Liver (tissue), 9 donors: ENCODE results near the gene ARRDC3. TPM values are rescaled to one million over a fixed set of nuclear protein-coding genes. Genes with fewer than 3 reads are reported as not detected.
"Not testable (repeated sequence)": the region's sequence is repeated elsewhere in the genome, so short reads cannot be mapped to it uniquely, and the experiment has no call there.

Source experiments
- DNase-seq: peaks from one replicate; pipeline ENCODE4 v3.0.0-alpha.2; 2017; ENCODE audit warnings: low spot score
- H3K27ac ChIP-seq, 2 donors: one replicate each; pipeline ENCODE4 v1.7.0; 2013; ENCODE audit warnings: inconsistent platforms in 2 of 2, low read length in 2 of 2, control low read depth in 1 of 2, low read depth in 1 of 2, mild to moderate bottlenecking in 1 of 2
- H3K27me3 ChIP-seq, 4 donors: one replicate each; pipeline versions ENCODE4 v1.6.1 to v1.7.0; 2013; ENCODE audit warnings: low read length in 3 of 4, inconsistent platforms in 1 of 4, mild to moderate bottlenecking in 1 of 4, moderate library complexity in 1 of 4; ENCODE audit not compliant: control insufficient read depth in 4 of 4, insufficient read depth in 4 of 4
- H3K36me3 ChIP-seq, 4 donors: one replicate each; pipeline versions ENCODE4 v1.6.1 to v1.7.0; 2013; ENCODE audit warnings: low read length in 3 of 4, mild to moderate bottlenecking in 3 of 4, low read depth in 1 of 4, moderate library complexity in 1 of 4; ENCODE audit not compliant: control insufficient read depth in 4 of 4, insufficient read depth in 3 of 4
- H3K4me1 ChIP-seq, 4 donors: one replicate each; pipeline versions ENCODE4 v1.6.1 to v1.7.0; 2013; ENCODE audit warnings: low read length in 3 of 4, mild to moderate bottlenecking in 3 of 4, moderate library complexity in 1 of 4; ENCODE audit not compliant: control insufficient read depth in 4 of 4, insufficient read depth in 4 of 4
- H3K4me3 ChIP-seq, 3 donors: one replicate each; pipeline versions ENCODE4 v1.6.1 to v1.7.0; 2013; ENCODE audit warnings: low read length in 3 of 3, control low read depth in 1 of 3, low read depth in 1 of 3, mild to moderate bottlenecking in 1 of 3
- H3K9ac ChIP-seq, 2 donors: one replicate each; pipeline ENCODE4 v1.7.0; 2013; ENCODE audit warnings: low read length in 2 of 2, mild to moderate bottlenecking in 2 of 2, moderate library complexity in 2 of 2, control low read depth in 1 of 2, low read depth in 1 of 2
- H3K9me3 ChIP-seq, 4 donors: one replicate each; pipeline versions ENCODE4 v1.6.1 to v1.7.0; 2013; ENCODE audit warnings: low read length in 3 of 4; ENCODE audit not compliant: control insufficient read depth in 4 of 4
- ATF3 ChIP-seq: IDR thresholded peaks from 2 replicates; pipeline ENCODE4 v1.6.1; 2016; ENCODE audit warnings: antibody characterized with exemption
- CTCF ChIP-seq: fragments of 150-350 bp; IDR thresholded peaks from 2 replicates; pipeline ENCODE4 v1.5.1; 2017; ENCODE audit warnings: improper control_type of control experiment, low read depth, low read length; ENCODE audit not compliant: missing input control
- EGR1 ChIP-seq, 2 donors: IDR thresholded peaks; 2 replicates each; pipeline ENCODE4 v1.6.1; 2016 to 2018; ENCODE audit warnings: antibody characterized with exemption in 2 of 2, low read depth in 2 of 2
- FOXA1 ChIP-seq: IDR thresholded peaks from 2 replicates; pipeline ENCODE4 v1.6.1; 2016; ENCODE audit warnings: antibody characterized with exemption
- GABPA ChIP-seq, 2 donors: IDR thresholded peaks in 1 of 2; conservative IDR thresholded peaks in 1 of 2; 2 replicates each; pipeline ENCODE4 v1.6.1; 2016; ENCODE audit warnings: antibody characterized with exemption in 2 of 2, mild to moderate bottlenecking in 1 of 2, moderate library complexity in 1 of 2
- HNF4A ChIP-seq, 2 donors: conservative IDR thresholded peaks; 2 replicates each; pipeline ENCODE4 v1.6.1; 2016; ENCODE audit warnings: antibody characterized with exemption in 2 of 2, mild to moderate bottlenecking in 2 of 2
- HNF4G ChIP-seq: IDR thresholded peaks from 2 replicates; pipeline ENCODE4 v1.6.1; 2016; ENCODE audit warnings: antibody characterized with exemption
- JUND ChIP-seq, 2 donors: IDR thresholded peaks; 2 replicates each; pipeline ENCODE4 v1.6.1; 2016; ENCODE audit warnings: antibody characterized with exemption in 2 of 2
- MAX ChIP-seq: IDR thresholded peaks from 2 replicates; pipeline ENCODE4 v1.6.1; 2016; ENCODE audit warnings: antibody characterized with exemption
- NR2F2 ChIP-seq: IDR thresholded peaks from 2 replicates; pipeline ENCODE4 v1.6.1; 2016; ENCODE audit warnings: antibody characterized with exemption
- TAF1 ChIP-seq: conservative IDR thresholded peaks from 2 replicates; pipeline ENCODE4 v1.6.1; 2016; ENCODE audit warnings: antibody characterized with exemption, mild to moderate bottlenecking
- YY1 ChIP-seq: IDR thresholded peaks from 2 replicates; pipeline ENCODE4 v1.6.1; 2016; ENCODE audit warnings: antibody characterized with exemption, mild to moderate bottlenecking
- ZBTB33 ChIP-seq: IDR thresholded peaks from 2 replicates; pipeline ENCODE4 v1.6.1; 2016; ENCODE audit warnings: antibody characterized with exemption
- WGBS: extraction: QIAGEN DNeasy Blood & Tissue Kit; methylation state at CpG from one replicate; pipeline ENCODE4 v1.1.7; 2013; 5-methylcytosine and 5-hydroxymethylcytosine counted together
- polyA plus RNA-seq, 2 donors: library from polyadenylated mRNA; stranded (reverse) in 1 of 2; unstranded in 1 of 2; fragments of 200-250 nt in 1 of 2; fragments of >200 nt in 1 of 2; fragmentation: Nextera tagmentation in 1 of 2; extraction: Ambion mirVana in 1 of 2; gene quantifications; one replicate each; pipeline versions ENCODE4 v1.2.1 to v1.2.3, GENCODE V29; 2013 to 2015
- total RNA-seq, 2 donors: library from RNA; depleted of rRNA; stranded (reverse); fragments of >200 nt; gene quantifications; one replicate each; pipeline ENCODE4 v1.2.3, GENCODE V29; 2014
- donor health status: healthy.
- donor health status: healthy.
- donor health status: healthy.
- donor health status: healthy.
- donor health status: healthy.

ARRDC3 gene
- total and polyA plus RNA-seq, 4 donors = 8.8 to 70.4 (median 34.0) TPM

- Histone ChIP-seq H3K36me3 (no peaks in the 10 kb centered on the region), H3K27me3 (no peaks in the 10 kb centered on the region)
Measured at GRCh38 chr5:91352831-91353695, 30.1 kb downstream of the ARRDC3 start.

GRCh38 chr5:91345461-91345860 lies 37.7 kb downstream of the ARRDC3 start:
- no peak for DNase-seq
- WGBS = 92% methylated on average over 5 of the region's 5 CpGs

More at GRCh38 chr5:91352831-91353695, 30.1 kb downstream of the ARRDC3 start:
- WGBS = 88% methylated on average over 9 of the region's 9 CpGs
- peaks cover 0 to 8% (median 5%) of the 10 kb centered on the region in 4 donors for H3K4me1 ChIP-seq
- no peak overlapping the region for H3K27ac ChIP-seq
- H3K9me3 ChIP-seq = no peaks in the 10 kb centered on the region
- TF ChIP-seq HNF4G = no peak
- no peak for TF ChIP-seq GABPA (IDR thresholded peaks at IDR 0.05 in 1 of 2, conservative IDR thresholded peaks at IDR 0.05 in 1 of 2)
- TF ChIP-seq MAX = no peak
- no peak for TF ChIP-seq TAF1
- TF ChIP-seq FOXA1 = no peak
- no peak for TF ChIP-seq ZBTB33
- TF ChIP-seq EGR1 (IDR thresholded peaks at IDR 0.05; ENCODE audit: low read depth in 2 of 2) = no peak
- TF ChIP-seq ATF3 = no peak
- no peak for TF ChIP-seq YY1
- TF ChIP-seq NR2F2 = no peak
- no peak for TF ChIP-seq JUND (IDR thresholded peaks at IDR 0.05)
- no peak for TF ChIP-seq CTCF
- TF ChIP-seq HNF4A (conservative IDR thresholded peaks at IDR 0.05) = no peak
- H3K9ac ChIP-seq = no peak overlapping the region
- H3K4me3 ChIP-seq = no peak overlapping the region
- no peak for DNase-seq

GRCh38 chr5:91344661-91345200 lies 38.4 kb downstream of the ARRDC3 start:
- H3K27ac ChIP-seq, H3K4me3 ChIP-seq, H3K36me3 ChIP-seq, H3K27me3 ChIP-seq, H3K4me1 ChIP-seq, H3K9ac ChIP-seq, DNase-seq, H3K9me3 ChIP-seq: not testable (repeated sequence)
- 95% methylated on average over 4 of the region's 4 CpGs for WGBS

More at GRCh38 chr5:91345461-91345860, 37.7 kb downstream of the ARRDC3 start:
- H3K4me3 ChIP-seq = no peak overlapping the region
- no peak for TF ChIP-seq TAF1
- H3K36me3 ChIP-seq = no peaks in the 10 kb centered on the region
- no peaks in the 10 kb centered on the region for H3K27me3 ChIP-seq
- H3K9me3 ChIP-seq = no peaks in the 10 kb centered on the region
- H3K9ac ChIP-seq = no peak overlapping the region
- no peak overlapping the region for H3K27ac ChIP-seq
- H3K4me1 ChIP-seq = no peaks in the 10 kb centered on the region
